GM10248 (cell line): ENCODE results near the gene DMRTA2.

Experiments
- CTCF ChIA-PET: fragments of 300-600 bp; sonication (Branson Sonifier 250); formaldehyde crosslinking; extraction: SDS; loops from one replicate; lab custom pipeline; 2021; ENCODE audit warnings: antibody characterized with exemption; lab: Yijun Ruan, JAX
- POLR2A ChIA-PET: fragments of 350-650 bp; sonication (Branson Sonifier 250); formaldehyde crosslinking; extraction: SDS; loops from one replicate; lab custom pipeline; 2020; ENCODE audit warnings: antibody characterized with exemption; lab: Yijun Ruan, JAX
- DNase-seq: peaks from one replicate; pipeline ENCODE4 v3.0.0; 2012; ENCODE audit errors: extremely low spot score
- CTCF ChIP-seq: IDR thresholded peaks from 2 replicates; pipeline ENCODE4 v1.5.1; 2012; ENCODE audit warnings: mild to moderate bottlenecking, low read depth; ENCODE audit errors: extremely low read depth, missing control alignments, control extremely low read depth

The DMRTA2 gene

GRCh38 chr1:50422946-50423669, at the start of gene DMRTA2:
Gene DMRTA2, minus strand, starts transcription at chr1:50423443. Its CDS starts 1,907 bp downstream, at chr1:50421536.
- DNase-seq: peak; percentile 55
- no peak for TF ChIP-seq CTCF
- ChIA-PET CTCF (no interaction called here), POLR2A (interaction anchor here (1.0 kb wide), 1 partner anchor 9 kb away, joined by 3 read pairs; no protein-coding TSS in a partner anchor)

GRCh38 chr1:50471967-50472366, 48.7 kb upstream of the DMRTA2 start:
- POLR2A ChIA-PET: no interaction called here
- no peak for TF ChIP-seq CTCF
- no peak for DNase-seq
- CTCF ChIA-PET: interaction anchor here (1.2 kb wide), 1 partner anchor 27 kb away, joined by 3 read pairs; no protein-coding TSS in a partner anchor

DNA sequence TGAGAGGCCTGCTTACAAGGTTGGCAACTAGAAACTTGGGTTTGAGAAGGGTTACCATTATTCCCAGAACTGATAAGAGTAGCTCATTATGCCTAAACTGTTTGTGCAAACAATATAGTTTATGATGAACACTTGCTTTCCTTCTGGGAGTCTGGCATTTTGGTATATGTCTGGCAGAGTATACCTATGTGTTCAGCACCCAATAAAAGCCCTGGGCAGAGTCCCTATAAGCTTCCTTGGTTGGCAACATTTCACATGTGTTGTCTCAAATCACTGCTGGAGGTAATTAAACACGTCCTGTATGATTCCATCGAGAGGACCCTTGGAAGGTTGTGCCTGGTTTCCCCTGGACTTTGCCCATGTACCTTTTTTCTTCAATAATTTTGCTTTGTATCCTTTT, 39.7 kb upstream of the DMRTA2 start:
- ChIA-PET POLR2A (no interaction called here), CTCF (no interaction called here)
- TF ChIP-seq CTCF: no peak
- DNase-seq: no peak

DNA sequence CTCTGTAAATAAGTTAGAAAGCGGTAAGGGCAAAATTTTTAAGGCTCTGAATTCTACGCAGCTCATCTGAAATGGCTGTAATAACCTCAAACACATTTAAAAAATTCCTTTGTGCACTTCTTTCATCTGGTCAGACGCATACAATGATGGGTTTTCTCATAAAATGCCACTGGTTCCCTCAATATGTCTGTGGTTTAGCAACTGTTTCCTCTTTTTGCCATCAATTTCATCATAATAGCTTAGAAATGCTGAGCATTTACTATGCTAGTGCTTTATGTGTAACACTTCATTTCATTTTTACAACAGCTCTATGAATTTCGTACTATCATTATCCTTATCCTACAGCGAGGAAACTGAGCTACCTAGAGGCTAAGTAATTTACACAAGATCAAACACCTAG, 35.3 kb upstream of the DMRTA2 start:
- TF ChIP-seq CTCF: no peak
- POLR2A ChIA-PET: no interaction called here
- no peak for DNase-seq
- CTCF ChIA-PET: interaction anchor here (0.8 to 1.2 kb wide), 3 partner anchors 13 to 44 kb away, joined by 3 read pairs; no protein-coding TSS in a partner anchor

- DNase-seq: no peak
These were observed 31.7 kb upstream of the DMRTA2 start for GRCh38 chr1:50454911-50455310.

GRCh38 chr1:50453266-50453665, 30.0 kb upstream of the DMRTA2 start:
- ChIA-PET POLR2A (no interaction called here), CTCF (interaction anchor here (0.6 to 2.7 kb wide), 3 partner anchors 12 to 1564 kb away, joined by 3 to 9 read pairs (median 4); no protein-coding TSS in a partner anchor)
- DNase-seq: no peak
- TF ChIP-seq CTCF: no peak

More at GRCh38 chr1:50454911-50455310, 31.7 kb upstream of the DMRTA2 start:
- ChIA-PET POLR2A (no interaction called here), CTCF (interaction anchor here (2.7 kb wide), 1 partner anchor 11 kb away, joined by 9 read pairs; no protein-coding TSS in a partner anchor)
- no peak for TF ChIP-seq CTCF
